Right lung (tissue), 5 donors: ENCODE results near the gene KCNMB2. TPM values are rescaled to one million over a fixed set of nuclear protein-coding genes. Genes with fewer than 3 reads are reported as not detected.
"Not testable (repeated sequence)": the region's sequence is repeated elsewhere in the genome, so short reads cannot be mapped to it uniquely, and the experiment has no call there.

Experiments used
- DNase-seq, 2 donors: peaks; one replicate each; pipeline ENCODE4 v3.0.0-alpha.2; 2013
- polyA plus RNA-seq, 5 donors: library from polyadenylated mRNA; unstranded; fragments of 120-200 nt; gene quantifications; one replicate each; pipeline versions ENCODE4 v1.2.1 to v1.2.3, GENCODE V29; 2013; ENCODE audit warnings: inconsistent platforms in 1 of 5, low replicate concordance in 1 of 5; ENCODE audit not compliant: insufficient read length in 5 of 5, insufficient read depth in 1 of 5

KCNMB2 gene
- polyA plus RNA-seq, 5 donors = 8.9 to 19.1 (median 14.6) TPM

- no peak for DNase-seq
These were observed 17.4 kb upstream of the KCNMB2 start for GRCh38 chr3:178518660-178519396.

DNA sequence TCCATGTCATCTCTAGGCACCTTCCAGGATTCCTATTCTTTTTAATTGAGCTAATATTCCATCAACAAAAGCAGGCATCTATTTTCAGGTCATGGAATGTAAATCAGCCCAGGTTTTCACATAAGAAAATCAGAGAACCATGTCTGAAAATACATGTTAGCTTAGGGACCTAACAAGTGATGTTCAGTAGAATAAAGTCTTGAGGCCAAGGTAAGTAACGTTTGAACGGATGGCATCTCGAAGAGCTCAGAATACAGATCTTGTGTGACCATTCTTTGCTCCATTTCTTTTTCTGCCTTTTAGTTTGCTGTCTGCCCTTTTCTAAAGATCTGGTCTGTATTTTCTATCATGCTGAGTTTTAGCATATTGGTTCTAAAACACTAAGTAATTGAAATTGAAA is 16.5 kb upstream of the KCNMB2 start:
- no peak for DNase-seq

GRCh38 chr3:178520451-178520850 is 15.8 kb upstream of the KCNMB2 start:
- DNase-seq = no peak

- DNase-seq = no peak
These were observed 13.8 kb upstream of the KCNMB2 start for GRCh38 chr3:178522200-178523052.

DNA sequence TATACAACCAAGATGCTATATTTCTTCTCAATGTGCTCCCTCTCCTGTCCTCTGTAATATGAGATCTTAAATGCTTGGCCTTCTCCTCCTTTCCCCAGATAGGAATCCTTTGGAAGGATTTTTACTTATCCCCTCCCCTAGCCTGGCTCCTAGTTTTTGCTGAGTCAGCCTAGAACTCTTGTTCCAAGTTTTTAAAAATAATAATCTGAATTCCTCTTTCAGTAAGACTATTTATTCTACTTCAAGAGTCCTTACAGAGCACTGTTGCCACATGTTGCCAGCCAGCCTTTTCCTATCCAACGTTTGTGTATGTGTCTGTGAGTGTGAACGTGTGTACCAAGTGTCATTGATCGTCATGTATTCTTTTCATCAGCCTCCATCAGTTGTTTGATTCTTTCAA is 11.0 kb upstream of the KCNMB2 start:
- no peak for DNase-seq

DNA sequence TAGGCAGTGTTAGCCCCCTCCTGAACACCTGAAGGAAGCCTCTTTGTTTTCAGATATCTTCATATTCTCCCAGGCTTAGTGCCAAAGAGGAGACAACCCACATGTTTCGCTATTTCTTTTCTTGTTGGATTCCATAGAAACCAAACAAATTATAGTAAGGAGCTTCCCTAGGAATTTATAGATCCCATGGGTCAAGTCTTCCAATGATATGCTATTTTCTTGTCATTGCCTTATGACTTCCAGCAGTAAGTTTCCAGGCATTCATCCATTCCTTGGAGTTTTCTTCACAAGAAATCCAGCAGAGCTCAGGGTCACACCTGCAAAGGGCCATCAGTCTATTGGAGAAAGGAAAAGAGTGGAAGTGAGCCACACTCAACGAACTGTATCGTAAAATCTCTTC is 9.9 kb upstream of the KCNMB2 start:
- DNase-seq = no peak

GRCh38 chr3:178527981-178528380 is 8.3 kb upstream of the KCNMB2 start:
- no peak for DNase-seq

DNA sequence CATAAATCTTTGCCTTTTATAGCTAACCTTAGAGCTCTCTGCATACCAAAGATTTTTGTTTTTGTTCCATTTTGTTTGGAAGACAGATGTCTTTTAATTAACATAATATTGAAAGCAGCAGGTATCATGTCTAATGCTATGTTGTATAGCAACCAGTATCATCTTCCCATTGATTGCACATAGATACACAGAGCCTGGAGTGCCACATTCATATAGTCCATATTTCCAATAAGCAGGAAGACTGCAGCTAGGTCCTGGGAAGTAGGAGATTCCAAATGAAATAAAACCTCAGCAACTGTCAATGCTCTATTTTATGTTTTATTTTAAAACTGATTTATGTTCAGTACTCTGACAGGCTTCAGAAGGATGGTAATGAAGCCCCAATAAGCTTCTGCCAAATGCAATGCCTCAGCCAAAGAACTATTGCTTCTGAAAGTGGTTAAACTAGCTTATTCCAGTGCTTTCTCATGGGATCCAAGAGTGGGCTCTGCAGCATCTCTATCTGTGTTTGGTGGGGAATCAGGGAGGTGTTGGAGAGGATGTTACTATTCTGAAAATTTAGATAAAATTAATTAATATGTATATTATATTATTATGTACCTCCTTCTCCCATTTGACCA is 6.5 kb upstream of the KCNMB2 start:
- DNase-seq = no peak

GRCh38 chr3:178532476-178532875 is 3.8 kb upstream of the KCNMB2 start:
- no peak for DNase-seq

DNA sequence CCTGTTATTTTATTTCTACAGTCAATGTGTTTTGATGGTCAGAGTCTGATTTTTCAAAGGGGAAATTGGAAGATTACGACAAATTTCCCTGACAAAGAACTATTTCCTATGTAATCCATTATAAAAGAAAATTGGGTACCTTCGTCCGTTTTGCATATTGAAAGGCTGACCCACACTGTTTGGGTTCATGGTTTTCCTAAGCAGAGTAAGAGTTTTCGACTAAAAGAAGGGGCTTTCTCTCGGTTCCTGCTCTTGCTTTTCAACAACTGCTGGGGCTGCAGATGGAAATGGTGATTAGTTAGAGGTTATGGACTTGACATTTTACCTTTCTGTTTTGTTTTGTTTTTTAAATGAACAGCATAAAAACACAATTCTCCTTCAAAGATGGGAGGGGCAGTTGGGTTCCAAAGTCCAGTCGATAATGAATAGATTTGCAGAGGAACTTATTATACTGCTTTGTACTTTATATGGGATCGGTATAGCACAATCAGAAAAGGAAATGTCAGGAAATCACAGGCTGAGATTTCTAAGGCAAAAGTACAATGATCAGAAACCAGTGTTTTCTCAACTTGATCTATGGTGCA is 978 bp downstream of the KCNMB2 start:
- no peak for DNase-seq

DNA sequence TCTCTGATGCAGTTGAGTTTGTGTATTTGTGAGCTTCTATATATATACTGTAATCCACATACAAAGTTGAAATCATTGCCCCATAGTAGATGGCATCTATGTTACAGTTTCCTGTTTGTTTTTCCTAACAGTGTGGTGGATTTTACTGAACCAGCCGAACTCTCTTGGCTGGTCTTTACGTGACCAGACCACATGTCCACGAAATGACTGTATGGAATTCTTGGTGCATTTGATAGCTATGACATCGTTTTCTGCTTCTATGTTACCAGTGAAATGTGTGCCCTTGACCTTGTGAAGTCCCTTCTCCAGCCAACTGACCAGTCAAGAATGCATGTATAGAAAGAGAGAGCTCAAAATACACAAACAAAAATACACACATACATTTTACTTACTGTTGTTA is 1.8 kb downstream of the KCNMB2 start:
- DNase-seq = no peak

DNA sequence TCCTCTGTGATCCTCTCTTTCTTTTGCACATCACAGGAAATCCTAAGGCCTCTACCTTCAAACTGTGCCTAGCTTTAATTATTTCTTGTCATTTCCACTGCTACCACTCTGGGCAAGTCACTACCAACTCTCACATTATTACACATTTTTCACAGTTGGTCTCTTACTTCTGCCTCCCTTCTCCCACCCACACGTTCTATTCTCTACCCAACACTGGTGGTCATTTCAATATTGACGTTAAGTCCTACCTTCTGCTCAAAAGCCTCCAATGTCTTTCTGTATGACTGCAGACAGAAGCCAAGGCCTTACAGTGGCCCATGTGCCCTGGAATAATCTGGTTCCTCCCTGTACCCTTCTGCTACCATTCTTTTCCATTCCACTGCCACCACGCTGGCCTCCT is 3.9 kb downstream of the KCNMB2 start:
- DNase-seq = no peak

DNA sequence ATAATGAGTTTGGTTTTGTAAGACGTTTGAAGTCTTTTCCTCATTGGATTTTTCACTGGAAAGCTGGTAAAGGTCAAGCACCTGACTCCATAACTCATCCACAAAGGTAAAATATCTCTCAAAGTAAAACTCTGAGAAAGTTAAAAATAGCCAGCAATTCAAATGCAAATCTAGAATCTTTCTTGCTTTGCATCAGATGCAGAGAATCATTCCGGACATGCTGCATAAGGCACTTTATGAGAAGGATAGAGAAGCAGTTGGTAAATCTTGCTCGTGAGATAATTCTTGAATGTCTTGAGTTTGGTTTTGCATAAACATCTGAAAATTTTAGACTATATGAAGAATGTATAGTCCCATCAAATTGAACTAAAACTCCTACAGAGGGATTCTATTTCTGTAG is 9.1 kb downstream of the KCNMB2 start:
- DNase-seq = no peak

DNA sequence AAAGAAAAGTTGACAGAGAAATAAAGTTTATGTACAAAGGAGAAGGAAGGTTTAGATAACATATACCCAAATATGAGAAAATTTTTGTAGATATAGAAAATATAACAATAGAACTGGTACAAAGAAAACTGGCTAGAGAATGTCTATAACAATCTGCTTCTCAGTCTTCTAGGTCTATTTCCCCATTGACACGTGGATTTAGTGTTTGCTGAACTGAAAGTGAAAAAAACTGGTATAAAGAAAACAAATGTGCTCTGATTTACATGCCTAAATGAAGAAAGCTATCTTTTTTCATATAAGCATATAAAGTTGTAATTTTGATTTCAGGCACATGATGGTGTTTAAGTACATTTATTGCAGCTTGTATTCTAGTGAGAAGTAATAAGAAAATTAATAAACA is 9.8 kb downstream of the KCNMB2 start:
- DNase-seq = no peak

DNA sequence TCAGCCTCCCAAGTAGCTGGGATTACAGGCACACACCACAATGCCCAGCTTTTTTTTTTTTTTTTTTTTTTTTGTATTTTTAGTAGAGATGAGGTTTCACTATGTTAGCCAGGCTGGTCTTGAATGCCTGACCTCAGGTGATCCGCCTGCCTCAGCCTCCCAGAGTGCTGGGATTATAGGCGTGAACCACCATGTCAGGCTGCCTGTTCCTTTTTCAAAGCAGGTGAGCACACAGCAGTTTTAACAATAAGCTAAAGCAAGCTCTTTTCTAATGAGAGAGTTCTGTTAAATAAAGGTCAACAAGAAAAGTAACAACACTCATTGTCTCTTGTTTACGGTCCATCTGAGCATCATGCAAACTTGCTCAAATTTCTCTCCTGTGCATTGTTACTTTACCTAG is 13.2 kb downstream of the KCNMB2 start:
- not testable (repeated sequence) for DNase-seq

GRCh38 chr3:178551916-178552321 is 15.7 kb downstream of the KCNMB2 start:
- DNase-seq = no peak

DNA sequence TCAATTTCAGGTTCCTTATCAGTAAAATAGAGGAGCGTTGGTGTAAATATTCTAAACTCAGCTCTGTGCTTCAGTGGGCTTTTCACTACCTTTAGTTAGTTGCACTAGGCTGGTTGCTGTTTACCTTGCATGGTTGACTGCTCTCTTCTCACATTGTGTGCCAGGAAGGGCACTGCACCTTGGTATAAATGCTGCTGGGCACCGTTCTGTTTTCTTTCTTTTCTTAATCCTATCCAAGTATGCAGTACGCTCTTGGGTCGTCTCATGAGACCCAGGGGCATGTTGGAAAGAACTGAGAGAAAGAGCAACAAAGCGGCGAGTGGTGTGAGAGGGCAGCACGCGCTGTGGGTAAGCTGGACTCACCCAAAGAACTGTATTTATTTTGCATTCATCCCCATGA is 22.4 kb downstream of the KCNMB2 start:
- DNase-seq = no peak

GRCh38 chr3:178560759-178561158 is 24.5 kb downstream of the KCNMB2 start:
- DNase-seq = no peak

- no peak for DNase-seq
These were observed 25.0 kb downstream of the KCNMB2 start for GRCh38 chr3:178561239-178561638.

DNA sequence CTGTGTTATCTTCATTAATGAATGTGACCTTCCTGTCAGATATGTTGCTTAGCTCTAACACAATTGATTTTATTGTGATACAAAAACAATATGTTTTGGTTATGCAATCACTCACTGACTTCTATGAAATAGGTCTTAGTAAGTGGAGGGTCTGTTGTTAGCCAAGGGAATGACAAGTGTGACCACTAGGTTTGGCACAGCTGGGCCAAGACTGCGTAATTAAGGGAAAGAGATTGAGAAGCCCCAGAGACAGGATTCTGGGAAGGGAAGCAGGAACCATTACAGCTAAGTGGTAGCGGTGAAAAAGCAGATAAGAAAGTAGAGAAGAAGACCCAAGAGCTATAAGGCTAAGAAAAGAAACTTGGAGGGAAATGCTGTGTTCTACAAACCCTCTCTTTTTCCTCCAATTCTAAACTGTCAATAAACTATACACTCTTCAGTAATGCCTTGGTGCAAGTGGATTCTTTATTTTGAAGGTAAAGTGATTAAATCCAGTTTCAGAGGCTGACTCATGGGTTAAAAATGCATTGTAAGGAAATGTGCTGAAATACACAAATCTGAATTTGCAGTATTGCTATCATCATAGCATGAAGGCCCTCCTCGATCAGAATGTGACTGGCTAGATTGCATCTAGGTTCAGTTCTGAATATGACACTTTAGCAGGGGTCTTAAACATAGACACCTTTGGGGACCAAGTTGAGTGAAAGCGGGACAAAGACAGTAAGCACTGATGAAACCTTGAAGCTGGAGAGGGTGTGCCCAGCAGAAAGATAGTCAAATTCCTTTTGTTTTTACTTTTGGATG is 26.1 kb downstream of the KCNMB2 start:
- no peak for DNase-seq

DNA sequence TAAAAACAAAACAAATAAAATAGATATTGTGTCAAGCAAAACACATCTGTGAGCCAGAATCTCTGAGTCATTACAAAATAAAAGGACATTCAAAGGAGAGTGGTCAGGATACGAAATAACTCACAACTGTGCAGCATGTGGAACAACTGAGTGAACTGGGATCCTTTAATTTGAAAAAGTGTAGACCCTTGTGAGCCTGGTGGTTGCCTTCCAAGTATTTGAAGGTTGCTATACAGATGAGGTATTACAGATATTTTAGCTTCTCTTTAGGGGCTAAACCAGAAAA is 26.7 kb downstream of the KCNMB2 start:
- DNase-seq = no peak

DNA sequence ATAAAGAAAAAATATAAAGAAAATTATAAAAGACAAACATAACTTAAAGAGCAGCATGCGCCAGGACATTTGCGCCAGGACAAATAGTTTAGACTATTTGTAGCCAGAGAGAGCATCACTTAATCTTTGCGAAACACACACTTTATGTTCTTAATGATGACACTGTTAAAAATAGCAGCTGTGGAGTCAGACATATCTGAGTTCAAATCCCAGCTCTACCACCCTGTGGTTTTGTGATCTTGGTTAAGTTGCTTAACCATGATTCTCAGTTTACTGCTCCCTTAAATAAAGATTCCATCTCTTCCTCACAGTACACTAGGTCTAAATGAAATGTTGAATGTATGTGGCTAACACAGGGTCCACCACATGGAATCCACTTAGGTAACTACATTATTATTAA is 31.4 kb downstream of the KCNMB2 start:
- no peak for DNase-seq
